Fibroblast of skin of left biceps (primary cell): ENCODE data around the gene STRN.
A peak's percentile ranks its signal among the peaks of the same experiment; 100 is the strongest.
"Not testable (repeated sequence)": the region's sequence is repeated elsewhere in the genome, so short reads cannot be mapped to it uniquely, and the experiment has no call there.

ENCODE experiments used
- DNase-seq, 2 experiments: peaks; one replicate each; pipeline ENCODE4 v3.0.0-alpha.2; 2013; ENCODE audit warnings: low read depth in 2 of 2

Gene STRN

DNA sequence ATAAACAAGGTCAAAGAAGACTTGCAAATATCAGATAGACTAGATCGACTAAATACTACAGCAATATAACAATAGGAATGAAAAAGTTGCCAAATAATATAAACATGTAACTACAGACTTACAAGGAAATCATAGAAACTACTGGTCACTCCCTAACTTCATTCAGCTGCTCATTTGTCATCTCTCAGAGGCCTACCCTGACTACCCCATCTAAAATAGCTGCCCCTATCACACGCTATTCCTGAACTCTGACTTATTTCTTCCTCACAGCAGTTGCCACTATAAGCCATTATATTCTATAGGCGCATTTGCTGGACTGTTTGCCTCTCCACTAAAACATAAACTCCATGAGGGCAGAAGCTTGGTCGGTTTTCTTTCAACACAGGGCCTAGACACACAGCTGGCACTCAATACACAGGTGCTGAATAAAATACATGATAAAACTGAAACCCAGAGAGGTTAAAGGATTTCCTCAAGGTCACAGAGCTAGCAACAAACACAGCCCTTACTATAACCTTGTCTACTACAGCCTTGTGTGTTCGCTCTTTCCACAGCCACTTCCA lies 1.8 kb downstream of the STRN start:
- no peak for DNase-seq

DNA sequence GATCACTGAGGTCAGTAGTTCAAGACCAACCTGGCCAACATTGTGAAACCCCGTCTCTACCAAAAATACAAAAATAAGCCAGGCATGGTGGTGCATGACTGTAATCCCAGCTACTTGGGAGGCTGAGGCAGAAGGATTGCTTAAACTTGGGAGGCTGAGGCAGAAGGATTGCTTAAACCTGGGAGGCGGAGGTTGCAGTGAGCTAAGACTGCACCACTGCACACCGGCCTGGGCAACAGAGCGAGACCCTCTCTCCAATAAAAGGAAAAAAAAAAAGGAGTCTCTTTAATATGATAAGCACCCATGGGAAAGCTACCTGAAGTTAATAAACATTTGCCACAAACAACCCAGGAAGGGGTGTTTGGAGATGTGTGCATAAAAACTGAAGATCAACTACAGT lies 2.6 kb downstream of the STRN start:
- no peak for DNase-seq

- no peak for DNase-seq
These were observed 3.2 kb downstream of the STRN start for GRCh38 chr2:36963106-36963505.

DNA sequence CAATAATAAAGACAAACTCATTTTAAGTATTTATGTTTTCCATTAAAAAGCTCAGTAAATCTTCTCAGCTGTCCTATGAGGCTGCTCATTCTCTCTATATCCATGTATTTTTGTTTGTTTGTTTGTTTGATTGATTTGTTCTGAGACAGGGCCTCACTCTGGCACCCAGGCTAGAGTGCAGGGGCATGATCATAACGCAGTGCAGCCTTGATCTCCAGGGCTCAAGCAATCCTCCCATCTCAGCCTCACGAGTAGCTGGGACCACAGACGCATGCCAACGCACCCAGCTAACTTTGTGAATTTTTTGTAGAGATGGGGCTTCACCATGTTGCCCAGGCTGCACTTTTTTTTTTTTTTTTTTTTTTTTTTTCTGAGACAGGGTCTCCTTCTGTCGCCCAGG lies 5.6 kb downstream of the STRN start:
- no peak for DNase-seq

DNA sequence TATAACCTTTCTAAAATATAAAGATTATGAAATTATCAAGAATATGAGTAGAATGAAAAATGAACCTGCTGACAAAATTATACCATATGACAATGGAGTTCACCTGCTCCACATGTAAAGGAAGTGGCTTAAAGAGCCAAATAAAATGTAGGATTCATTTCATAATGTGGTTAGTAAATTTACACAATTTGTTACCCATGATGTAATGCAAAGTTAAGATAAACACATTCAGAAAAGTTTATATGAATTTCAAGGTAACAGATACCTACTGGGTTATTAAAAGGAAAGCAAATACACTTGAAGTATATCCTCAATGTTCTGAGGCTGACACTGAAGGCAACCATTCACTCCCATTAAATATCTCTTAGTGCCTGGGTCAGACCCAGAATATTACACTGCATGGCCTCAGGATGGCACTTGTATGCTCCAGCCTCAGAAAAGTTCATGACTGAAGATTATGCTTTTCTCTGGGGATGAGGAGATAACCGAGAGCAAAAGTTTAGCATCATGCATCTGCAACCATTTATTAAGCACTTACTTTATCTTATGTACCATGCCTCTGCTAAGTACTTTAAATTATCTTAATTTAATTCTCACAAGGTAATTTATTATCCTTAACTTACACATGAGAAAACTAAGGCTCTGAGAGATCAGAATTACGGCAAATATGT lies 6.2 kb downstream of the STRN start:
- DNase-seq, result no peak

GRCh38 chr2:36954977-36955607 lies 11.2 kb downstream of the STRN start:
- DNase-seq, result no peak

- no peak for DNase-seq
These were observed 13.6 kb downstream of the STRN start for GRCh38 chr2:36952748-36953197.

- DNase-seq, result no peak
These were observed 14.8 kb downstream of the STRN start for GRCh38 chr2:36951574-36951973.

GRCh38 chr2:36951027-36951518 lies 15.3 kb downstream of the STRN start:
- no peak for DNase-seq

- no peak for DNase-seq
These were observed 16.5 kb downstream of the STRN start for GRCh38 chr2:36949845-36950244.

- not testable (repeated sequence) for DNase-seq
These were observed 21.1 kb downstream of the STRN start for GRCh38 chr2:36945240-36945639.

DNA sequence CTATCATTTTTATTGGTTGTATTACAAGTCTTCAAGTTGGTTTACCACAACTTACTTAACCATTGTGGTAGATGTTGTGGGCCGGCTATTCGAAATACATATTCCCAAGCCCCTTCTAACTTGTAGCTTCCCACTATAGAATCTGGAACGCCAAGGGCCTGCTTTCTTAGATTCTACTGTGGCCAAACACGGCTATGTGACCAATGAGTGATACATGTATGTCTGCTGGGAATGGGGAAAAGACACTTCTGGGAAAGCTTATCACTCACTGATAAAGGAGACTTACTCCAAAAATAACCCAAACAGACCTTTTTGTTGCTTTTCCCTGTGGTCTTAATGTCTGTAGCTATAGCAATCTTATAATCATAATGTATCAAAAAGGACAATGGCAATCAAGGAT lies 24.5 kb downstream of the STRN start:
- no peak for DNase-seq

GRCh38 chr2:36936526-36936925 lies 29.8 kb downstream of the STRN start:
- not testable (repeated sequence) for DNase-seq

DNA sequence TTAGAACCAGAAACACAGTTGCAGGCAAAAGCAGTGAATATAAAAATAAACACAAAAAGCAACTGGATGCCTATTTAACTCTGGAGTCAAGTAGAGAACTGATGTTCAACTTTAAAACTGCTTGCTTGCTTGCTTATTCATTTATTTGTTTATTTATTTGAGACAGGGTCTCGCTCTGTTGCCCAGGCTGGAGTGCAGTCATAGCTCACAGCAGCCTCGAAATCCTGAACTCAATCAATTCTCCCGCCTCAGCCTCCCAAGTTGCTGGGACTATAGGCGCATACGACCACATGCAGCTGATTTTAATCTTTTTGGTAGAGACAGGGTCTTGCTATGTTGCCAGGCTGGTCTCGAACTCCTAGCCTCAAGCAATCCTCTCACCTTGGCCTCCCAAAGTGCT lies 34.6 kb downstream of the STRN start:
- DNase-seq, result not testable (repeated sequence)

DNA sequence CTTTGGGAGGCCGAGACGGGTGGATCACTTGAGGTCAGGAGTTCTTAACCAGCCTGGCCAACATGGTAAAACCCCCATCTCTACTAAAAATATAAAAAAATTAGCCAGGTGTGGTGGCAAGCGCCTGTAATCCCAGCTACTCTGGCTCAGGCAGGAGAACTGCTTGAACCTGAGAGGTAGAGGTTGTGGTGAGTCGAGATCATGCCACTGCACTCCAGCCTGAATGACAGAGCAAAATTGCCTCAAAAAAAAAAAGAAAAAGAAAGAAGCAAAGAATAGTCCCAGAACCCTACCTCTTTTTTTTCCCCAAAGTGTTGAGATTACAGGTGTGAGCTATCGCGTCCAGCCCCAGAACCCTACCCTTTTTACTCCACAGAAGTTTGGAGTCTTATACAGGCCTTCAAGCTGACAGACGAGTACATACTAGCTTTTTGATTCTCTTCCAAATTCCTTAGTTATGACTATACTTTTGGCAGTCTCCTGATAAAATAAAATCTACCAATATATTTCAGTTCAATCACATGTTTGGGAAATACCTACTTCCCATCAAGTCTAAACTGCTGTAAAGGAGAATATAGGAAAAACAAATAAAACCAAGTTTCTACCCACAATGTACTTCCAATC lies 35.4 kb downstream of the STRN start:
- peak; percentile 41 to 48 for DNase-seq

DNA sequence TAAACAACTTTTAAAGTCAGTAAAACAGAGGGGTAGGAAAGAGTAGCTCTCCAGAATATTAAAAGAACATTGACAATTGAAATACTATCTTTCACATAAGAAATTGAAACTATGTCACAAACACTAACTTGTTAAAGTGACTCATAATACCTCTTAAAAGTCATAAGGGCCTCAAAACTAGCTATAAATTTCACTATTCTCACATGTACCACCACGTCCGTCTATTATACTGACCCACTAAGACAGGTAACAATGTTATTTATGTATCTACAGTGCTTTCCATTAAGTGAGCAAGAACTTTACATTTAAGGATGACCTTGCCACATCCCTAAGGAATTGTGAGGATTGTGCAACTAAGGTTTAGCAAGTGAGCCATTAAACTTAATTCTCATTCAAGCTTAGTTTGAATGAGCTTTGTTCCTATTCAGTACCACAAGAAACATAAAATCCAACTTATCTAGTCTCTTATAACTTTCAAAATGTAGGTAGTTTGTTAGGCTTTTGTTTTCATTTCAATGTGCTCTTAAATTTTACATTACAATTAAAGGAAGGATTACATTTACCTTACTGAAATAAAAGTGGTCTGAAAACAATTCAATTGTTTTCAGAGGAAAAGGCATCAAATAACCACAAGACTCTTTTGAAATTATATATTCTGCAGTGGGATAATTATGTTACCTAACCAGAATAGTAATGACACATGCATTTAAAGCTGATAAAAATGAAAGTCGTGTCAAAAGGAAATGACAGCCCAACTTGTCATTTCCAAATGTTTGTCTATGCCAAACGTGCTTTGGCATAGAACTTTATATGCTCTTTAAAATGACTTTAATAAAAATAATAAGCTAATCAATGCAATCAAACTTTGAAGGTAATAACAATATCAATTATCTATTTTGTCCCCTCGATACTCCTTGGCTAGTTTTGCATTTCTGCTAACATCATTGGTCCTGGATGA lies 39.9 kb downstream of the STRN start:
- DNase-seq, result not testable (repeated sequence)

DNA sequence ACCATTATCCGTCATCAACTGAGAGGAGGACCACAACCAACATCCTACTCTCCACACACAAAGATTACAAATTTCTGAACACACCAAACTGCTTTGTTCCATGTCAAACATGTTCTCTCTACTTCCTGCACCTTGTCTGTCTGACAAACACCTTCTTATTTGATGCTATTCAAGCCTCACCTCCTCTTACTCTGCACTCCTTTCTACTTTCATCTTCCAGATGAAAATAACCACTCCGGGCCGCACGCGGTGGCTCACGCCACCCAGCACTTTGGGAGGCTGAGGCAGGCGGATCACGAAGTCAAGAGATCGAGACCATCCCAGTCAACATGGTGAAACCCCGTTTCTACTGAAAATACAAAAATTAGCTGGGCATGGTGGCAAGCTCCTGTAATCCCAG lies 43.7 kb downstream of the STRN start:
- not testable (repeated sequence) for DNase-seq

GRCh38 chr2:36921984-36922383 lies 44.4 kb downstream of the STRN start:
- no peak for DNase-seq

DNA sequence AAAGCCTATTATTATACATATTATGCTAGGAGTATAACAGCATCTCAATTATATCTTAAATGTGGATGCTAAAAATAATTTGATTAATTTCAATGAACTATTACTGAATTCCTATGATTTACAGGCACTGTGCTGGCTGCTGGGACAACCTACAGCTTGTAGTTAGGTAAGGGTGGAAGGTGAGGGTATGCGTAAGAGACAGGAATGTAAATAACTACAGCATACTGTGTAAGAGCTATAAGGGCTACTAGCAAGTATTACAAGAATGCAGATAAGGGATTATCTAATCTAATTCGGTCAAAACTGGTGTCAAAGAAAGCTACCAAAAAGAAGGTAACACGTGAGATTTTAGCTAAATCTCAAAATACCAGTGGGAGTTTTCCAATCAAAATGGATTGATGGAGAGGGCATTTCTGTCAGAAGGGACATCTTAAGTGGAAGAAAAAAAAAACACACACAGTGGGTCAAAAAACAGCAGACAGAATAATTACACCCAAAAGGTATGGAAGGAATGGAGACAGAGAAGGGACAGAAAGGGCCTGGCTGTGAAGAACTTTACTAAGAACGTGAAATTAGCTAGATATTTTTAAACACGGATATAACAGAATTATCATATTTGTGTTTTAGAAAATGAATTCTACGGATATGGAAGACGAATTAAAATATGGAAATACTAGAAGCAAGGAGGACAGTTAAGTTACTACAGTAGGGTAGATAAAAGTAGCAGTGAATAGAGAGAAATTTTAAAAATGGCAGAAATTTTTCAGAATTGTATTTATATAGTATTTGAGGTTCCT lies 47.1 kb downstream of the STRN start:
- DNase-seq, result no peak

DNA sequence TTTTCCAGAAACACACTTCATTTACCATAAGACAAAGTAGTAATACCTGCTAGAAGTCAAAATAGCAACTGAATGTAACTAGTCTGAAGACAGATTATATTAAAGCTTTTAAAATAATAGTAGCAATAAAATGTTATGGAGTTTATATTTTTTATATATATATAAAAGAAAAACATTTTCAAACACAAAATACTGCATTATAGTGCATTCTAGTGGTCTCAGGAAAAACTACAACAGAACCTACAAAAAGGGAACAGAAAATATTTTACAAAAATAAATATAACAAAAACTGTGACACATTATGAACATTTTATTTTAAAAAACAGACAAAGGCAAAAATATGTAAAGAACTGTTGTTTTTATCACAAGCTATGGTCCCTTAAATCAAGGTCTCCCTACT lies 48.0 kb downstream of the STRN start:
- no peak for DNase-seq

DNA sequence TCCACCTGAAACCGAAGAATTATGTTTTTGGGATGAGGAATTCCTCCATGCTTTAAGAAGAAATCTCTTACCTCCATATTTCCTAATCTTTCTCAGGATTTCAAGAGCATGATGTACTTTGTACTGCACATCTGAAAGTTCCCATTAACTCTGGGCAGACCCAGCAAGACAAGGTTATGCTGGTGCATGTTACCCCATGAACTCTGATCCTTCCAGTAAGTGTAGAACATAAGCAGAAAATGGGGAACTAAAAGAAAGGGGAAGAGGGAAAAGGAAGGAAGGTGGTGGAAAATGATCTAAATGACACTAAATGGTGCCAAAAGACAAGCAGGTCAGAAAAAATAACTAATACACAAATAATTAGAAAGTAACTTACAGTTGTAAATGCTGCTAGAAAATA lies 50.7 kb downstream of the STRN start:
- no peak for DNase-seq
